ENCODE data around the gene RPS6KA3. TPM values are rescaled to one million over a fixed set of nuclear protein-coding genes. Genes with fewer than 3 reads are reported as not detected.
A peak's percentile ranks its signal among the peaks of the same experiment; 100 is the strongest.

The RPS6KA3 gene
- total and polyA plus RNA-seq, 12 donors, result 6.2 to 41.9 (median 34.3) TPM

DNA sequence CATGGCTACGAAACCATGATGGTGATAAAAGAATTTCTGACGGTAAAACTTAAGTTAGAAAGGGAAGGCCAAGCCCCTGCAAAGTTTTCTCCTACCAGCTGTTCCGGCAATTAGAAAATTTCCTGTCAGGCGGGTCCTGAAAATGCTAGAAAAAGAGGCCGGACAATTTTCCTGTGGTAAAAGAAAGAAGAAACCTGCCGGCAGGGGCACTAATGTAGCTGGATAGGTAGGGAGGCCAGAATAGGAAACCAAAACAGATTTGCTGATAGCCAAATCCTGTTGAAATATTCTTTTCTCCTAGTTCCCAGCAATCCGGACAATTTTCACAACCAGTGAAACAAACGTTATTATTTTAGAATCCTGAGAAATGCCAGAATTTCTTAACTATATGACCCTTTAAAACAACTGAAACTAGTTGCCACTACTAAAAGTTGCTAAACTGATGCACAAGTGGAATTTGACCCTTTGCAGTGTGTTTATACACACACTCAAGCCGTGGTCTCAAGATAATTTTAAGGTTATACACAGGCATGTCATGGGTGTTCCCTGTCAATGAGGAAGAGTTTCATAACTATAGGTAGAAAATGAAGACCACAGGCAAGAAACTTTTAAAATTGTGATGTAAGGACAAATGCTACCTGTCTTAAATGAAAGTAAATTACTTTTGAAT lies 47.7 kb downstream of the RPS6KA3 start:
- H3K4me3 ChIP-seq, result no peak overlapping the region
- H3K27ac ChIP-seq, result no peak overlapping the region
- no peaks in the 10 kb centered on the region for H3K36me3 ChIP-seq (replicated peaks in 1 of 2)
- intact Hi-C loops (cut with DNase I), result no loop called here
- no peaks in the 10 kb centered on the region for H3K9me3 ChIP-seq (replicated peaks in 1 of 3)
- no peak for DNase-seq
- TF ChIP-seq, protein P1, sequence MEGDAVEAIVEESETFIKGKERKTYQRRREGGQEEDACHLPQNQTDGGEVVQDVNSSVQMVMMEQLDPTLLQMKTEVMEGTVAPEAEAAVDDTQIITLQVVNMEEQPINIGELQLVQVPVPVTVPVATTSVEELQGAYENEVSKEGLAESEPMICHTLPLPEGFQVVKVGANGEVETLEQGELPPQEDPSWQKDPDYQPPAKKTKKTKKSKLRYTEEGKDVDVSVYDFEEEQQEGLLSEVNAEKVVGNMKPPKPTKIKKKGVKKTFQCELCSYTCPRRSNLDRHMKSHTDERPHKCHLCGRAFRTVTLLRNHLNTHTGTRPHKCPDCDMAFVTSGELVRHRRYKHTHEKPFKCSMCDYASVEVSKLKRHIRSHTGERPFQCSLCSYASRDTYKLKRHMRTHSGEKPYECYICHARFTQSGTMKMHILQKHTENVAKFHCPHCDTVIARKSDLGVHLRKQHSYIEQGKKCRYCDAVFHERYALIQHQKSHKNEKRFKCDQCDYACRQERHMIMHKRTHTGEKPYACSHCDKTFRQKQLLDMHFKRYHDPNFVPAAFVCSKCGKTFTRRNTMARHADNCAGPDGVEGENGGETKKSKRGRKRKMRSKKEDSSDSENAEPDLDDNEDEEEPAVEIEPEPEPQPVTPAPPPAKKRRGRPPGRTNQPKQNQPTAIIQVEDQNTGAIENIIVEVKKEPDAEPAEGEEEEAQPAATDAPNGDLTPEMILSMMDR (IDR thresholded peaks at IDR 0.05), result no peak
- TF ChIP-seq POLR2A (IDR thresholded peaks at IDR 0.05), result no peak
- WGBS, 4 donors, result 58 to 69% (median 65%) methylated on average over 9 of the region's 9 CpGs
- H3K4me1 ChIP-seq (replicated peaks in 1 of 2), result peaks cover 0 to 4% of the 10 kb centered on the region in 2 donors
- no peaks in the 10 kb centered on the region for H3K27me3 ChIP-seq

DNA sequence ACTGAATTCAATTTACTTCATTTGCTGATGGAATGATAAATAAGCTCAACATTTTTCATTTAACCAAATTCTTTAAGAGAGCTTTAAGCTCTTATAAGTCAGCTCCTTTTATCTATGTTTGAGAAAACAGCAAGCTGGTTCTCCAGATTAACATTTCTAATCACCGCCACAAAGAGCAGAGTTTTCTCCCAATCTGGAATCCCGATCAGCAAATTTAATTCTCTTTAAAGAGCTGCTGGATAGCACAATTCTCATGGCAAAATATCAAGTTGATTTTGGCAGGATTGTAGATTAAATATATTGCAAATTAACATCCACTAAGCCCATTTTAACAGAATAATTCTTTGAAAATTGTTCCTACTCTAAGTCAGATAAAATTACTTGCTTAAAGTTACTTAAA lies 48.8 kb downstream of the RPS6KA3 start:
- peak overlapping the region in 1 of 5 donors; percentile 23 for H3K27ac ChIP-seq
- H3K27me3 ChIP-seq, result no peaks in the 10 kb centered on the region
- no peaks in the 10 kb centered on the region for H3K9me3 ChIP-seq (replicated peaks in 1 of 3)
- no peak for DNase-seq
- H3K4me1 ChIP-seq (replicated peaks in 1 of 2), result peaks cover 0 to 4% of the 10 kb centered on the region in 2 donors
- intact Hi-C loops (cut with DNase I), result no loop called here
- WGBS, 4 donors, result 54 to 68% (median 62%) methylated on average over 2 of the region's 2 CpGs
- H3K4me3 ChIP-seq, result peak overlapping the region in 1 of 4 donors; percentile 9
- H3K36me3 ChIP-seq (replicated peaks in 1 of 2), result no peaks in the 10 kb centered on the region
- TF ChIP-seq POLR2A (IDR thresholded peaks at IDR 0.05), result no peak
- TF ChIP-seq, protein P1 (IDR thresholded peaks at IDR 0.05), result no peak

DNA sequence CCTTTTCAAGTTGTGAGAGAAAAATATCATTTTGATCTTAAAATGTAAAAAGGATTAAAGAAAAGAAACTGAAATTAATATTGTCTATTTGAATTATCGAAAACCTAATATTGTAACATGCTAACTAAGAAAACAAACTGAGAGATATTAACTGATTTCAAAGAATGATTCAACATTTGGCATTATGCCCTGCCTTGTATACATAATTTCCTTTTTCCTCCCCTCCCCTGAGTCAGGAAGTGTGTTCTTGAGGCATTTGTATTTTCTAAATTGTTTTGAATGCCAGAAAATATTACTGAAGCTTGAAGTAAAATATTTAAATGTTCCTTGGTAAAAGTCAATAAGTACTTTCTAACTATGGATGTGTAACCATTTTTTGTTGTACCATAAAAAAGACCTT lies 49.4 kb downstream of the RPS6KA3 start:
- Histone ChIP-seq H3K4me3 (no peak overlapping the region), H3K27ac (peak overlapping the region in 1 of 5 donors; percentile 23), H3K27me3 (no peaks in the 10 kb centered on the region), H3K36me3 (replicated peaks in 1 of 2) (no peaks in the 10 kb centered on the region), H3K4me1 (replicated peaks in 1 of 2) (peaks cover 0 to 4% of the 10 kb centered on the region in 2 donors), H3K9me3 (replicated peaks in 1 of 3) (no peaks in the 10 kb centered on the region)
- intact Hi-C loops (cut with DNase I), result no loop called here
- DNase-seq, result no peak
- TF ChIP-seq, protein P1 (IDR thresholded peaks at IDR 0.05), result no peak
- no peak for TF ChIP-seq POLR2A (IDR thresholded peaks at IDR 0.05)
- 3 to 46% (median 22%) methylated on average over 1 of the region's 1 CpG for WGBS, 4 donors

DNA sequence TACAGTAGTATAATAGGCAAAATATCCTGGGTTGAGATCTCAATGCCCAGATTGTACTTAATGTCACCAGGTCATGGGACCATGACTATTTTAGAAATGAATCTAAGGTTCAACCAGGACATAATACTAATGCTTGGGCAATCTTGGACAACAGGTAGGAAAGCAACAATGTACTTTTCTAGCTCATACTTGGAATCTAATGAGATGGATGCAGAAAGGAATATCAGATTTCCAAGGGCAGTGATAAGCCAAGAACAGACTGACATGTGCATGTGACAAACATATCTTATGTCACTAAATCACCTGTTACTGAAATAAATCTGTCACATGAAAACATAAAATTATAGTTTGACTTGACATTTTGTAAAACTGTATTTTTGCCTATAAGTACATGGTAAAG lies 51.1 kb downstream of the RPS6KA3 start:
- DNase-seq, result no peak
- H3K4me3 ChIP-seq, result no peak overlapping the region
- H3K36me3 ChIP-seq (replicated peaks in 1 of 2), result no peaks in the 10 kb centered on the region
- H3K4me1 ChIP-seq (replicated peaks in 1 of 2), result peaks cover 0 to 4% of the 10 kb centered on the region in 2 donors
- H3K9me3 ChIP-seq (replicated peaks in 1 of 3), result no peaks in the 10 kb centered on the region
- H3K27me3 ChIP-seq, result peaks cover 1% of the 10 kb centered on the region
- H3K27ac ChIP-seq, result no peak overlapping the region
- intact Hi-C loops (cut with DNase I), result no loop called here
- no peak for TF ChIP-seq POLR2A (IDR thresholded peaks at IDR 0.05)
- TF ChIP-seq, protein P1 (IDR thresholded peaks at IDR 0.05), result no peak
